Measurements from ENCODE around the gene SMAD6.
A peak's percentile ranks its signal among the peaks of the same experiment; 100 is the strongest.

SMAD6 gene

DNA sequence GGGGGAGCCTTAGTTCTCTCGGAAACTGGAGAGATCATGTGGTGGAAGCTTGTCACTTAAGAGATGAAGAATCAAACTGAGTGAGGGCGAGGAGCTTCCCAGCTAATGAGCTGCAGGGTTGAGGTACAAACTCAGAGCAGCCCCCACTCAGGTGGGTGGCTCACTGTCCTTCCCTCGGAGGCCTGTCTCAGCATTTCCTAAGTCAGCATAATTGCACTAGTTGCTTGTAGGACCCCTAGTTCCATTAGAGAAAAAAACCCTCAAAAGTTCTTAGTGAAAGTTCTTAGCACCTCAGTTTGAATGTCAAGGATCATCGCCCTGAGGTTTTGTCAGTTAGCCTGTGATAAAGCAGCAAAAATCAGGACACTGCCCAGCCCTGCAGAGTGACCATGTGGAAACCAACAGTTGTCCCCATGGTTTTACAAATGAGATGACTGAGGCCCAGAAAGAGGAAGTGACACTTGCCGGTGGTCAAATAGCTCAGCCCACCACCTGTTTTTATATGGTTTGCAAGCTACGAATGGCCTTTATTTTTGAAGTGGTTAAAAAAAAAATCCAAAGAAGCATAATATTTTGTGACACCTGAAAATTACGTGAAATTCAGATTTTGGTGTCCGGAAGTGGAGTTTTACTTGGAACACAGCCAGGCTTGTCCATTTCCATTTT lies 11.9 kb downstream of the SMAD6 start:
- Histone ChIP-seq H3K27me3 (ENCODE audit: low read depth) (no peaks in the 10 kb centered on the region), H3K36me3 (replicated peaks) (peaks cover 12% of the 10 kb centered on the region), H3K4me3 (no peak overlapping the region), H3K9me3 (no peaks in the 10 kb centered on the region), H3K4me1 (peaks cover 7% of the 10 kb centered on the region)
- in situ Hi-C loops (cut with MboI; ENCODE audit: low sequenced_read_pairs): no loop called here
- DNase-seq (ENCODE audit: low spot score in 2 of 2): no peak

GRCh38 chr15:66714543-66714981 lies 12.5 kb downstream of the SMAD6 start:
- Histone ChIP-seq H3K36me3 (replicated peaks) (peaks cover 12% of the 10 kb centered on the region), H3K27me3 (ENCODE audit: low read depth) (no peaks in the 10 kb centered on the region), H3K4me1 (peaks cover 7% of the 10 kb centered on the region), H3K9me3 (no peaks in the 10 kb centered on the region), H3K4me3 (no peak overlapping the region)
- in situ Hi-C loops (cut with MboI; ENCODE audit: low sequenced_read_pairs): no loop called here
- DNase-seq (ENCODE audit: low spot score in 2 of 2): no peak

GRCh38 chr15:66715181-66715624 lies 13.2 kb downstream of the SMAD6 start:
- Histone ChIP-seq H3K36me3 (replicated peaks) (peaks cover 12% of the 10 kb centered on the region), H3K4me1 (peaks cover 7% of the 10 kb centered on the region)
- DNase-seq (ENCODE audit: low spot score in 2 of 2): no peak

GRCh38 chr15:66715720-66716655 lies 14.0 kb downstream of the SMAD6 start:
- in situ Hi-C loops (cut with MboI; ENCODE audit: low sequenced_read_pairs): no loop called here
- DNase-seq (ENCODE audit: low spot score in 2 of 2): no peak
- H3K4me1 ChIP-seq: peaks cover 7% of the 10 kb centered on the region
- no peaks in the 10 kb centered on the region for H3K27me3 ChIP-seq (ENCODE audit: low read depth)
- no peaks in the 10 kb centered on the region for H3K9me3 ChIP-seq
- no peak overlapping the region for H3K4me3 ChIP-seq
- peaks cover 12% of the 10 kb centered on the region for H3K36me3 ChIP-seq (replicated peaks)

More at GRCh38 chr15:66715181-66715624, 13.2 kb downstream of the SMAD6 start:
- in situ Hi-C loops (cut with MboI; ENCODE audit: low sequenced_read_pairs): no loop called here
- Histone ChIP-seq H3K9me3 (no peaks in the 10 kb centered on the region), H3K27me3 (ENCODE audit: low read depth) (no peaks in the 10 kb centered on the region), H3K4me3 (no peak overlapping the region)

- Histone ChIP-seq H3K4me3 (no peak overlapping the region), H3K9me3 (no peaks in the 10 kb centered on the region), H3K36me3 (replicated peaks) (peaks cover 17% of the 10 kb centered on the region), H3K4me1 (peaks cover 10% of the 10 kb centered on the region), H3K27me3 (ENCODE audit: low read depth) (no peaks in the 10 kb centered on the region)
- in situ Hi-C loops (cut with MboI; ENCODE audit: low sequenced_read_pairs): no loop called here
- DNase-seq (ENCODE audit: low spot score in 2 of 2): no peak
These were observed 14.6 kb downstream of the SMAD6 start for GRCh38 chr15:66716656-66717020.

GRCh38 chr15:66718220-66718988 lies 16.4 kb downstream of the SMAD6 start:
- DNase-seq (ENCODE audit: low spot score in 2 of 2): no peak
- Histone ChIP-seq H3K36me3 (replicated peaks) (peaks cover 18% of the 10 kb centered on the region), H3K4me3 (no peak overlapping the region), H3K27me3 (ENCODE audit: low read depth) (no peaks in the 10 kb centered on the region), H3K4me1 (peaks cover 16% of the 10 kb centered on the region), H3K9me3 (no peaks in the 10 kb centered on the region)
- in situ Hi-C loops (cut with MboI; ENCODE audit: low sequenced_read_pairs): no loop called here

GRCh38 chr15:66719471-66719870 lies 17.4 kb downstream of the SMAD6 start:
- Histone ChIP-seq H3K27me3 (ENCODE audit: low read depth) (no peaks in the 10 kb centered on the region), H3K9me3 (no peaks in the 10 kb centered on the region), H3K4me1 (peaks cover 19% of the 10 kb centered on the region), H3K36me3 (replicated peaks) (peaks cover 18% of the 10 kb centered on the region), H3K4me3 (no peak overlapping the region)
- DNase-seq (ENCODE audit: low spot score in 2 of 2): no peak
- in situ Hi-C loops (cut with MboI; ENCODE audit: low sequenced_read_pairs): no loop called here

- Histone ChIP-seq H3K36me3 (replicated peaks) (peaks cover 18% of the 10 kb centered on the region), H3K4me3 (no peak overlapping the region), H3K9me3 (no peaks in the 10 kb centered on the region), H3K4me1 (peaks cover 16% of the 10 kb centered on the region), H3K27me3 (ENCODE audit: low read depth) (no peaks in the 10 kb centered on the region)
- DNase-seq (ENCODE audit: low spot score in 2 of 2): no peak
- in situ Hi-C loops (cut with MboI; ENCODE audit: low sequenced_read_pairs): no loop called here
These were observed 18.4 kb downstream of the SMAD6 start for GRCh38 chr15:66720206-66721010.

DNA sequence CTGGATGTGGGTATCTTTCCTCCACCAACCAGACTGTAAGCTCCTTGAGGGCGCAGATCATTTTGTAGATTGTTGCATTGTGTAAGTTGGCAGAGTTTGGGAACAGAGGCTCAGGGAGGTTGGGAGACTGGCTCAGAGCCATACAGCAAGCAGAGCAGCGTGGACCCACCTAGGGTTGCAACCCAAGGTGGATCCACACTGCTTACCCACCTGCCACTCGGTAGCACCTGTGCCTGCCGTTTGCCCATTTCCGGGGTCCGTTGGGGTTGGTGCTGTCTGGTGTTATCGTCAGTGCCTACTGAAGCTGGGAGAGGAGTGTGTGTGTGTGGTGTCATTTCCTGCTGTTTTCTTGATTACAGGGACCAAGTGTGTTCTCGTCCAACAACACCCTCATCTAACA lies 19.0 kb downstream of the SMAD6 start:
- no peak overlapping the region for H3K4me3 ChIP-seq
- in situ Hi-C loops (cut with MboI; ENCODE audit: low sequenced_read_pairs): no loop called here
- H3K36me3 ChIP-seq (replicated peaks): peaks cover 18% of the 10 kb centered on the region
- no peak for DNase-seq (ENCODE audit: low spot score in 2 of 2)
- H3K27me3 ChIP-seq (ENCODE audit: low read depth): no peaks in the 10 kb centered on the region
- H3K9me3 ChIP-seq: no peaks in the 10 kb centered on the region
- peaks cover 12% of the 10 kb centered on the region for H3K4me1 ChIP-seq

- Histone ChIP-seq H3K4me3 (no peak overlapping the region), H3K9me3 (no peaks in the 10 kb centered on the region), H3K27me3 (ENCODE audit: low read depth) (no peaks in the 10 kb centered on the region), H3K36me3 (replicated peaks) (peaks cover 18% of the 10 kb centered on the region), H3K4me1 (peaks cover 12% of the 10 kb centered on the region)
- in situ Hi-C loops (cut with MboI; ENCODE audit: low sequenced_read_pairs): no loop called here
- DNase-seq (ENCODE audit: low spot score in 2 of 2): no peak
These were observed 19.5 kb downstream of the SMAD6 start for GRCh38 chr15:66721501-66721937.

GRCh38 chr15:66721954-66722353 lies 19.9 kb downstream of the SMAD6 start:
- peaks cover 12% of the 10 kb centered on the region for H3K4me1 ChIP-seq
- H3K4me3 ChIP-seq: no peak overlapping the region
- in situ Hi-C loops (cut with MboI; ENCODE audit: low sequenced_read_pairs): no loop called here

GRCh38 chr15:66722757-66723540 lies 20.9 kb downstream of the SMAD6 start:
- H3K4me3 ChIP-seq: no peak overlapping the region
- in situ Hi-C loops (cut with MboI; ENCODE audit: low sequenced_read_pairs): no loop called here

More at GRCh38 chr15:66721954-66722353, 19.9 kb downstream of the SMAD6 start:
- Histone ChIP-seq H3K36me3 (replicated peaks) (peaks cover 13% of the 10 kb centered on the region), H3K27me3 (ENCODE audit: low read depth) (no peaks in the 10 kb centered on the region), H3K9me3 (no peaks in the 10 kb centered on the region)
- DNase-seq (ENCODE audit: low spot score in 2 of 2): no peak

More at GRCh38 chr15:66722757-66723540, 20.9 kb downstream of the SMAD6 start:
- H3K4me1 ChIP-seq: peaks cover 12% of the 10 kb centered on the region
- peak; percentile 72 to 89 for DNase-seq (ENCODE audit: low spot score in 2 of 2)
- H3K27me3 ChIP-seq (ENCODE audit: low read depth): no peaks in the 10 kb centered on the region
- peaks cover 6% of the 10 kb centered on the region for H3K36me3 ChIP-seq (replicated peaks)
- no peaks in the 10 kb centered on the region for H3K9me3 ChIP-seq
